LNCaP clone FGC (cell line): ENCODE results near the gene DIP2A.

Source experiments
- DNase-seq: peaks from one replicate; pipeline ENCODE4 v3.0.0-alpha.2; 2011; ENCODE audit warnings: low read depth
- H3K4me3 ChIP-seq: 2 replicates; pipeline ENCODE4 v1.5.1; 2011; ENCODE audit warnings: mild to moderate bottlenecking, low read depth, low read length, control low read depth
- CTCF ChIP-seq: IDR thresholded peaks from 2 replicates; pipeline ENCODE4 v1.5.1; 2012; ENCODE audit warnings: mild to moderate bottlenecking; ENCODE audit not compliant: control insufficient read depth, insufficient read depth; ENCODE audit errors: extremely low read depth

The DIP2A gene

GRCh38 chr21:46437511-46437910 is 21.2 kb upstream of the DIP2A start:
- no peak for DNase-seq
- no peak for TF ChIP-seq CTCF
- H3K4me3 ChIP-seq: no peak overlapping the region

- TF ChIP-seq CTCF: no peak
- no peak for DNase-seq
- H3K4me3 ChIP-seq: no peak overlapping the region
Observed at GRCh38 chr21:46438241-46438640, 20.4 kb upstream of the DIP2A start.

- TF ChIP-seq CTCF: no peak
- DNase-seq: no peak
- no peak overlapping the region for H3K4me3 ChIP-seq
Observed at GRCh38 chr21:46439906-46440305, 18.8 kb upstream of the DIP2A start.

GRCh38 chr21:46441331-46441730 is 17.4 kb upstream of the DIP2A start:
- no peak overlapping the region for H3K4me3 ChIP-seq
- no peak for DNase-seq
- no peak for TF ChIP-seq CTCF

- no peak overlapping the region for H3K4me3 ChIP-seq
- DNase-seq: no peak
- TF ChIP-seq CTCF: no peak
Observed at GRCh38 chr21:46441961-46442498, 16.7 kb upstream of the DIP2A start.

- no peak for TF ChIP-seq CTCF
- H3K4me3 ChIP-seq: no peak overlapping the region
- DNase-seq: no peak
Observed at GRCh38 chr21:46442938-46443337, 15.8 kb upstream of the DIP2A start.

- no peak for TF ChIP-seq CTCF
- DNase-seq: no peak
- no peak overlapping the region for H3K4me3 ChIP-seq
Observed at GRCh38 chr21:46443910-46444309, 14.8 kb upstream of the DIP2A start.
